Measurements from ENCODE around the gene PALLD. TPM values are rescaled to one million over a fixed set of nuclear protein-coding genes. Genes with fewer than 3 reads are reported as not detected.

Gene PALLD
- total RNA-seq, 1 experiment from 2014 or later = 166 TPM

DNA sequence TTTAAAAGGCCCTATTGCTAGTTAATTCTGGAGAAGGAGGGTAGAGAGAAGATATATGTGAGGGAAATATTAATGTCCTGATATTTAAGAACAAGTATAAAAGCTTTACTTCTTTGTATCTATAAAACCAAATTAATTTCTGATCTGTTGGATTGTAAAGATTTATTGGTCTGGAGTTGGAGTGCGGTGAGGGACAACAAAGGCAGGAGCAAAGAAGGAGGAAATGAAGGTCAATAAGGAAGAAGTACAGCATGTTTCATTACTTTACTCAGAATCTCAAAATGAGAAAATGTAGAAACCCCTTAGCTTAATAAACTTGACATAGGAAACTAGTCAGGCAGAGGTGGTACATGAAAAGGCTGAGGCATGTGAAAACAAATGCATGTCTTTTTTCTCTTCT lies 192.9 kb downstream of the PALLD start:
- BruUV-seq (replicated peaks) = no TSS peak
- Histone ChIP-seq H3K79me2 (ENCODE audit: insufficient read depth, low read length) (no peaks in the 10 kb centered on the region), H3K27me3 (ENCODE audit: insufficient read depth, low read length) (no peaks in the 10 kb centered on the region), H4K20me1 (ENCODE audit: insufficient read depth) (no peaks in the 10 kb centered on the region), H3K4me3 (replicated peaks in 1 of 2; ENCODE audit: low read depth in 1 of 2, low read length in 2 of 2) (no peak overlapping the region), H3K9ac (ENCODE audit: low read length) (no peak overlapping the region), H3K27ac (ENCODE audit: low read depth, low read length) (no peak overlapping the region), H2AFZ (ENCODE audit: low read depth, low read length, poor library complexity, severe bottlenecking) (no peak overlapping the region), H3K36me3 (ENCODE audit: control insufficient read depth in 1 of 2, insufficient read depth in 2 of 2, low read length in 2 of 2) (peaks cover 0 to 13% of the 10 kb centered on the region in 2 experiments; a peak in 2 of 4 replicates), H3K9me3 (ENCODE audit: control insufficient read depth in 1 of 2, insufficient read depth in 1 of 2, low read depth in 1 of 2, low read length in 2 of 2) (no peaks in the 10 kb centered on the region), H3K4me1 (ENCODE audit: control insufficient read depth in 1 of 2, insufficient read depth in 2 of 2, low read length in 2 of 2) (no peaks in the 10 kb centered on the region), H3K9me2 (ENCODE audit: insufficient read depth) (no peaks in the 10 kb centered on the region), H3K4me2 (ENCODE audit: low read length) (no peak overlapping the region)
- ChIA-PET RAD21 (ENCODE audit: low non-redundant PET in 1 of 2, low total read pairs in 2 of 2, uncharacterized antibody in 2 of 2, unreplicated experiment in 2 of 2) (no interaction called here), POLR2A (no interaction called here), CTCF (no interaction called here)
- DNase-seq (ENCODE audit: low read depth, low spot score) (no peak), ATAC-seq (no peak)
- TF ChIP-seq SRF (IDR thresholded peaks at IDR 0.05; ENCODE audit: low read depth) = no peak
- TF ChIP-seq, protein P1, sequence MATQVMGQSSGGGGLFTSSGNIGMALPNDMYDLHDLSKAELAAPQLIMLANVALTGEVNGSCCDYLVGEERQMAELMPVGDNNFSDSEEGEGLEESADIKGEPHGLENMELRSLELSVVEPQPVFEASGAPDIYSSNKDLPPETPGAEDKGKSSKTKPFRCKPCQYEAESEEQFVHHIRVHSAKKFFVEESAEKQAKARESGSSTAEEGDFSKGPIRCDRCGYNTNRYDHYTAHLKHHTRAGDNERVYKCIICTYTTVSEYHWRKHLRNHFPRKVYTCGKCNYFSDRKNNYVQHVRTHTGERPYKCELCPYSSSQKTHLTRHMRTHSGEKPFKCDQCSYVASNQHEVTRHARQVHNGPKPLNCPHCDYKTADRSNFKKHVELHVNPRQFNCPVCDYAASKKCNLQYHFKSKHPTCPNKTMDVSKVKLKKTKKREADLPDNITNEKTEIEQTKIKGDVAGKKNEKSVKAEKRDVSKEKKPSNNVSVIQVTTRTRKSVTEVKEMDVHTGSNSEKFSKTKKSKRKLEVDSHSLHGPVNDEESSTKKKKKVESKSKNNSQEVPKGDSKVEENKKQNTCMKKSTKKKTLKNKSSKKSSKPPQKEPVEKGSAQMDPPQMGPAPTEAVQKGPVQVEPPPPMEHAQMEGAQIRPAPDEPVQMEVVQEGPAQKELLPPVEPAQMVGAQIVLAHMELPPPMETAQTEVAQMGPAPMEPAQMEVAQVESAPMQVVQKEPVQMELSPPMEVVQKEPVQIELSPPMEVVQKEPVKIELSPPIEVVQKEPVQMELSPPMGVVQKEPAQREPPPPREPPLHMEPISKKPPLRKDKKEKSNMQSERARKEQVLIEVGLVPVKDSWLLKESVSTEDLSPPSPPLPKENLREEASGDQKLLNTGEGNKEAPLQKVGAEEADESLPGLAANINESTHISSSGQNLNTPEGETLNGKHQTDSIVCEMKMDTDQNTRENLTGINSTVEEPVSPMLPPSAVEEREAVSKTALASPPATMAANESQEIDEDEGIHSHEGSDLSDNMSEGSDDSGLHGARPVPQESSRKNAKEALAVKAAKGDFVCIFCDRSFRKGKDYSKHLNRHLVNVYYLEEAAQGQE (IDR thresholded peaks at IDR 0.05; ENCODE audit: low read depth) = no peak
- no peak for TF ChIP-seq ZFX (IDR thresholded peaks at IDR 0.05)
- no peak for TF ChIP-seq ZNF274 (IDR thresholded peaks at IDR 0.05; ENCODE audit: low read depth, low read length)
- TF ChIP-seq RAD21 (IDR thresholded peaks at IDR 0.05; ENCODE audit: low read depth) = no peak
- no peak for TF ChIP-seq YY1 (IDR thresholded peaks at IDR 0.05; ENCODE audit: extremely low read depth, insufficient replicate concordance, low read depth, low read length)
- intact Hi-C loops (cut with micrococcal nuclease) = no loop called here

- Histone ChIP-seq H2AFZ (ENCODE audit: low read depth, low read length, poor library complexity, severe bottlenecking) (no peak overlapping the region), H3K4me3 (replicated peaks in 1 of 2; ENCODE audit: low read depth in 1 of 2, low read length in 2 of 2) (no peak overlapping the region), H3K9me2 (ENCODE audit: insufficient read depth) (no peaks in the 10 kb centered on the region), H3K4me2 (ENCODE audit: low read length) (no peak overlapping the region), H3K4me1 (ENCODE audit: control insufficient read depth in 1 of 2, insufficient read depth in 2 of 2, low read length in 2 of 2) (no peaks in the 10 kb centered on the region), H3K36me3 (ENCODE audit: control insufficient read depth in 1 of 2, insufficient read depth in 2 of 2, low read length in 2 of 2) (peaks cover 0 to 13% of the 10 kb centered on the region in 2 experiments; a peak in 2 of 4 replicates), H3K9ac (ENCODE audit: low read length) (no peak overlapping the region), H4K20me1 (ENCODE audit: insufficient read depth) (no peaks in the 10 kb centered on the region), H3K9me3 (ENCODE audit: control insufficient read depth in 1 of 2, insufficient read depth in 1 of 2, low read depth in 1 of 2, low read length in 2 of 2) (no peaks in the 10 kb centered on the region), H3K27me3 (ENCODE audit: insufficient read depth, low read length) (no peaks in the 10 kb centered on the region), H3K27ac (ENCODE audit: low read depth, low read length) (no peak overlapping the region), H3K79me2 (ENCODE audit: insufficient read depth, low read length) (no peaks in the 10 kb centered on the region)
- CTCF ChIA-PET = no interaction called here
- RAD21 ChIA-PET (ENCODE audit: low non-redundant PET in 1 of 2, low total read pairs in 2 of 2, uncharacterized antibody in 2 of 2, unreplicated experiment in 2 of 2) = no interaction called here
- ATAC-seq = no peak
- TF ChIP-seq, protein P2, sequence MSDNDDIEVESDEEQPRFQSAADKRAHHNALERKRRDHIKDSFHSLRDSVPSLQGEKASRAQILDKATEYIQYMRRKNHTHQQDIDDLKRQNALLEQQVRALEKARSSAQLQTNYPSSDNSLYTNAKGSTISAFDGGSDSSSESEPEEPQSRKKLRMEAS (IDR thresholded peaks at IDR 0.05) = no peak
- TF ChIP-seq SP1 (IDR thresholded peaks at IDR 0.05; ENCODE audit: low read depth) = no peak
- TF ChIP-seq, protein P3, sequence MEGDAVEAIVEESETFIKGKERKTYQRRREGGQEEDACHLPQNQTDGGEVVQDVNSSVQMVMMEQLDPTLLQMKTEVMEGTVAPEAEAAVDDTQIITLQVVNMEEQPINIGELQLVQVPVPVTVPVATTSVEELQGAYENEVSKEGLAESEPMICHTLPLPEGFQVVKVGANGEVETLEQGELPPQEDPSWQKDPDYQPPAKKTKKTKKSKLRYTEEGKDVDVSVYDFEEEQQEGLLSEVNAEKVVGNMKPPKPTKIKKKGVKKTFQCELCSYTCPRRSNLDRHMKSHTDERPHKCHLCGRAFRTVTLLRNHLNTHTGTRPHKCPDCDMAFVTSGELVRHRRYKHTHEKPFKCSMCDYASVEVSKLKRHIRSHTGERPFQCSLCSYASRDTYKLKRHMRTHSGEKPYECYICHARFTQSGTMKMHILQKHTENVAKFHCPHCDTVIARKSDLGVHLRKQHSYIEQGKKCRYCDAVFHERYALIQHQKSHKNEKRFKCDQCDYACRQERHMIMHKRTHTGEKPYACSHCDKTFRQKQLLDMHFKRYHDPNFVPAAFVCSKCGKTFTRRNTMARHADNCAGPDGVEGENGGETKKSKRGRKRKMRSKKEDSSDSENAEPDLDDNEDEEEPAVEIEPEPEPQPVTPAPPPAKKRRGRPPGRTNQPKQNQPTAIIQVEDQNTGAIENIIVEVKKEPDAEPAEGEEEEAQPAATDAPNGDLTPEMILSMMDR (IDR thresholded peaks at IDR 0.05 in 2 of 3, conservative IDR thresholded peaks at IDR 0.05 in 1 of 3; ENCODE audit: borderline replicate concordance in 1 of 3, insufficient read depth in 1 of 3, low read depth in 2 of 3, low read length in 2 of 3) = no peak
- TF ChIP-seq JUND (IDR thresholded peaks at IDR 0.05) = no peak
- TF ChIP-seq EZH2 (IDR thresholded peaks at IDR 0.05) = no peak
- DNase-seq (ENCODE audit: low read depth, low spot score) = no peak
- BruUV-seq (replicated peaks) = no TSS peak
- POLR2A ChIA-PET = no interaction called here
- intact Hi-C loops (cut with micrococcal nuclease) = no loop called here
Measured at GRCh38 chr4:168690199-168690598, 193.3 kb downstream of the PALLD start.
